Neural progenitor cell (in vitro differentiated cells): ENCODE results near the gene AGBL4. TPM values are rescaled to one million over a fixed set of nuclear protein-coding genes. Genes with fewer than 3 reads are reported as not detected.

ENCODE experiments used
- DNase-seq: peaks from one replicate; pipeline ENCODE4 v3.0.0-alpha.2; 2016; ENCODE audit warnings: low spot score
- H2AFZ ChIP-seq: fragments of 200-600 bp; sonication (generic); replicated peaks from 2 replicates; pipeline ENCODE4 v1.6.1; 2016; ENCODE audit warnings: antibody characterized with exemption
- H3F3A ChIP-seq: fragments of 200-600 bp; sonication (generic); 2 replicates; pipeline ENCODE4 v1.6.1; 2016; ENCODE audit warnings: antibody characterized with exemption, low read depth
- H3K27ac ChIP-seq: fragments of 200-600 bp; sonication (generic); 2 replicates; pipeline ENCODE4 v1.5.1; 2016; ENCODE audit warnings: mild to moderate bottlenecking
- H3K27me3 ChIP-seq: fragments of 200-600 bp; sonication (generic); 2 replicates; pipeline ENCODE4 v1.6.1; 2016; ENCODE audit warnings: mild to moderate bottlenecking, moderate library complexity
- H3K36me3 ChIP-seq: fragments of 200-600 bp; sonication (generic); 2 replicates; pipeline ENCODE4 v1.5.1; 2016
- H3K4me1 ChIP-seq: fragments of 200-600 bp; sonication (generic); 2 replicates; pipeline ENCODE4 v1.6.1; 2016; ENCODE audit warnings: mixed run types
- H3K4me2 ChIP-seq: fragments of 200-600 bp; sonication (generic); 2 replicates; pipeline ENCODE4 v1.6.1; 2016
- H3K4me3 ChIP-seq: fragments of 200-600 bp; sonication (generic); 2 replicates; pipeline ENCODE4 v1.5.1; 2016
- H3K79me2 ChIP-seq: fragments of 200-600 bp; sonication (generic); 2 replicates; pipeline ENCODE4 v1.6.1; 2016; ENCODE audit warnings: low read depth
- H3K9ac ChIP-seq: fragments of 200-600 bp; sonication (generic); 2 replicates; pipeline ENCODE4 v1.6.1; 2016
- H3K9me3 ChIP-seq: fragments of 200-600 bp; sonication (generic); 2 replicates; pipeline ENCODE4 v1.5.1; 2016; ENCODE audit warnings: low read depth
- H4K20me1 ChIP-seq: fragments of 200-600 bp; sonication (generic); 2 replicates; pipeline ENCODE4 v1.6.1; 2016; ENCODE audit warnings: low read depth
- H3K27ac Mint-ChIP-seq: 3 replicates; pipeline ENCODE4 v1.8.0; 2021; ENCODE audit warnings: mixed read lengths
- H3K27me3 Mint-ChIP-seq: 2 replicates; pipeline ENCODE4 v1.8.0; 2022; ENCODE audit warnings: low read depth, mild to moderate bottlenecking, inconsistent platforms, moderate library complexity, mixed read lengths; ENCODE audit not compliant: insufficient read depth
- H3K36me3 Mint-ChIP-seq: 3 replicates; pipeline ENCODE4 v1.8.0; 2021; ENCODE audit warnings: mixed read lengths
- H3K4me1 Mint-ChIP-seq: 3 replicates; pipeline ENCODE4 v1.8.0; 2021; ENCODE audit warnings: mixed read lengths
- H3K4me3 Mint-ChIP-seq: 3 replicates; pipeline ENCODE4 v1.8.0; 2021; ENCODE audit warnings: mild to moderate bottlenecking, moderate library complexity, mixed read lengths
- H3K9me3 Mint-ChIP-seq: 3 replicates; pipeline ENCODE4 v1.8.0; 2020; ENCODE audit warnings: mixed read lengths
- EZH2 ChIP-seq: fragments of 200-600 bp; sonication (generic); IDR thresholded peaks from 2 replicates; pipeline ENCODE4 v1.6.1; 2017; ENCODE audit warnings: antibody characterized with exemption, mild to moderate bottlenecking, moderate library complexity
- EZH2phosphoT487 ChIP-seq: fragments of 200-600 bp; sonication (generic); IDR thresholded peaks from 2 replicates; pipeline ENCODE4 v1.6.1; 2017; ENCODE audit warnings: antibody characterized with exemption
- total RNA-seq: library from RNA; depleted of rRNA; stranded (reverse); fragments of >200 nt; gene quantifications from 2 replicates; pipeline ENCODE4 v1.2.3, GENCODE V29; 2015; ENCODE audit warnings: low replicate concordance
- TF ChIP-seq, protein P1 (sequence below): fragments of 200-600 bp; sonication (generic); IDR thresholded peaks from 2 replicates; pipeline ENCODE4 v1.5.1; 2017; ENCODE audit warnings: antibody characterized with exemption, mild to moderate bottlenecking

AGBL4 gene
- total RNA-seq, 1 donor from 2014 or later: 1.5 TPM

DNA sequence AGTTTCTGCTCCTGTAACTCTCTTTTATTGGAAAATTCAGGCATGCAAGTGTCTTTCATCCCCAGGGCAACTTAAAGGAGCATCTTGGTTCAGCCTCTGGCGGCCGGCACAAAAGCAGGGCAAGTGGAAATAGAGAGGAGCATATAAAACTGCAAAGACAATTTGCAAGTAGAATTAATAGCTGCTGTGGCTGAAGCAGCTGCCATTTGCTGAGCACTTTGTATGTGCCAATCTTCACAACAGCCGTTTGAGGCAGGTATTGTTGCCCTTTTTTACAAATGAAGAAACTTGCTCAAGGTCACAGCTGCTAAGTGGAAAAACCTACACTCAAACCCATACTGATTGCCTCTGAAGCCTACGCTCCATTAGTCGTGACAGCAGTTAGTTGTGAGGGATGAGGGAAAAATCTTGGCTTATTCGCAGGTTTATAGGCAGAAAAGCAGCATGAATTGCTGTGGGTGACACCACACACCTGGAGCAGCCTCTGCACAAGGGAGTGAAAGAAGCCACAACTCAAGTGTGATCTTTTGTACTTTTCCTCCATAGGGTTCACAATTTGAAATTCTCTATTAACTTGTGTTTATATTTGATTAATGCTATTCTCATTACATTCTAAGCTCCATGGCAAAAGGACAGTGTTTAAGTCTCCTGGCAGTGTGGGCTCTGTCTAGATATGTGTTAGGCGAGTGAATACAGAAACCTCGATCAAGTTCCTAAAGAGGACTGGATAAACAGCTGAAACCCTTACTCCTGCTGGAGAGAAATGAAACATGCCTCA, 1148.0 kb downstream of the AGBL4 start:
- Histone ChIP-seq H3K36me3 (no peaks in the 10 kb centered on the region), H4K20me1 (no peaks in the 10 kb centered on the region), H3K4me3 (no peak overlapping the region), H3F3A (no peaks in the 10 kb centered on the region), H3K9ac (no peak overlapping the region), H3K27ac (no peak overlapping the region), H3K9me3 (no peaks in the 10 kb centered on the region), H3K4me1 (peaks cover 21% of the 10 kb centered on the region), H3K27me3 (no peaks in the 10 kb centered on the region), H2AFZ (no peak overlapping the region), H3K4me2 (no peak overlapping the region), H3K79me2 (no peaks in the 10 kb centered on the region)
- Mint-ChIP-seq H3K9me3 (no peaks in the 10 kb centered on the region), H3K36me3 (no peaks in the 10 kb centered on the region), H3K27me3 (peaks cover 2% of the 10 kb centered on the region), H3K4me1 (peaks cover 10% of the 10 kb centered on the region), H3K4me3 (no peak overlapping the region), H3K27ac (no peak overlapping the region)
- DNase-seq: no peak
- no peak for TF ChIP-seq EZH2
- TF ChIP-seq EZH2phosphoT487: no peak
- TF ChIP-seq, protein P1, sequence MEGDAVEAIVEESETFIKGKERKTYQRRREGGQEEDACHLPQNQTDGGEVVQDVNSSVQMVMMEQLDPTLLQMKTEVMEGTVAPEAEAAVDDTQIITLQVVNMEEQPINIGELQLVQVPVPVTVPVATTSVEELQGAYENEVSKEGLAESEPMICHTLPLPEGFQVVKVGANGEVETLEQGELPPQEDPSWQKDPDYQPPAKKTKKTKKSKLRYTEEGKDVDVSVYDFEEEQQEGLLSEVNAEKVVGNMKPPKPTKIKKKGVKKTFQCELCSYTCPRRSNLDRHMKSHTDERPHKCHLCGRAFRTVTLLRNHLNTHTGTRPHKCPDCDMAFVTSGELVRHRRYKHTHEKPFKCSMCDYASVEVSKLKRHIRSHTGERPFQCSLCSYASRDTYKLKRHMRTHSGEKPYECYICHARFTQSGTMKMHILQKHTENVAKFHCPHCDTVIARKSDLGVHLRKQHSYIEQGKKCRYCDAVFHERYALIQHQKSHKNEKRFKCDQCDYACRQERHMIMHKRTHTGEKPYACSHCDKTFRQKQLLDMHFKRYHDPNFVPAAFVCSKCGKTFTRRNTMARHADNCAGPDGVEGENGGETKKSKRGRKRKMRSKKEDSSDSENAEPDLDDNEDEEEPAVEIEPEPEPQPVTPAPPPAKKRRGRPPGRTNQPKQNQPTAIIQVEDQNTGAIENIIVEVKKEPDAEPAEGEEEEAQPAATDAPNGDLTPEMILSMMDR: no peak

DNA sequence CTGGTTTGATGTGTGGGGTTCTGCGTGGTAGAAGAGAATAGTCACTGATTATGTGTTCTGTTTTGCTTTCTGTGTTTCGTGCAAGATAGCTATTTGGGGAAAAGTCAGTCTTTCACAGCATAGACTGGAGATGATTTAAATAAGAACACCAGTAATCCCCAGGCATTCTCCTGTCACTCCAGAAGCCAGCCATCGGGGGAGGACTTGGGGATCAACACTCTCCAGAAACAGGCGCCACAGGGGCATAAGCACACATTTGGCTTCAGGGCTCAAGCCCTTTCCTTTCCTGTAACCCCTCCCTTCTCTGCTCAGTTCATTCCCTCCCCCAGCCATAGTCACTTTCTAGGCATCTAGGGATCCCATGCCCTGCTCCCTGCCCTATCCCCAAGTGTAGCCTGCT, 1149.8 kb downstream of the AGBL4 start:
- Histone ChIP-seq H4K20me1 (no peaks in the 10 kb centered on the region), H2AFZ (peak overlapping the region; percentile 32), H3K9ac (no peak overlapping the region), H3K4me1 (peaks cover 21% of the 10 kb centered on the region), H3K9me3 (no peaks in the 10 kb centered on the region), H3K36me3 (no peaks in the 10 kb centered on the region), H3K4me2 (peak overlapping the region; percentile 20), H3K4me3 (no peak overlapping the region), H3K27me3 (no peaks in the 10 kb centered on the region), H3K79me2 (no peaks in the 10 kb centered on the region), H3F3A (no peaks in the 10 kb centered on the region), H3K27ac (no peak overlapping the region)
- H3K27me3 Mint-ChIP-seq: peaks cover 2% of the 10 kb centered on the region
- no peaks in the 10 kb centered on the region for H3K36me3 Mint-ChIP-seq
- H3K27ac Mint-ChIP-seq: no peak overlapping the region
- TF ChIP-seq EZH2 (no peak), EZH2phosphoT487 (no peak)
- TF ChIP-seq, protein P1: no peak
- DNase-seq: peak; percentile 46
- H3K4me3 Mint-ChIP-seq: no peak overlapping the region
- peaks cover 10% of the 10 kb centered on the region for H3K4me1 Mint-ChIP-seq
- H3K9me3 Mint-ChIP-seq: no peaks in the 10 kb centered on the region

DNA sequence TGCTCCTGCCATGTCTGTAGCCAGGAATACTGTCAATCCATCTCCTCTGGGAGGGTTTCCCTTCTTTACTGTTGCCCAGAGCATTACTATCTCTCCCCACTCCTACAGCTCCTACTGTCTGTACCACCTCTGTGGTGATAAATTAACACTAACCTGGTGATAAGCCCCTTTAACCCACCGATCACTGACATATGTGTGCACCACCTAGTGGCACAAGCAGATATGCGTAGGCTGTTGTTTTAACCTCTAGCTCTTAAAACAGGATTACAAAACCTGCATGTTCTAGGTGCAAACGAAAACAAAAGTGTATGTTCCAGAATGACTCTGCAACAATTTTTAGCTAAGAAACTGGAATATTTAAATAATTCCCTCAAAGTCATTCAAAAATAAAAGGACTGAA, 1153.2 kb downstream of the AGBL4 start:
- Histone ChIP-seq H3F3A (no peaks in the 10 kb centered on the region), H3K36me3 (no peaks in the 10 kb centered on the region), H2AFZ (no peak overlapping the region), H3K9me3 (no peaks in the 10 kb centered on the region), H3K9ac (no peak overlapping the region), H3K27ac (no peak overlapping the region), H3K79me2 (no peaks in the 10 kb centered on the region), H3K4me1 (peaks cover 15% of the 10 kb centered on the region), H3K27me3 (no peaks in the 10 kb centered on the region), H3K4me2 (no peak overlapping the region), H4K20me1 (no peaks in the 10 kb centered on the region), H3K4me3 (no peak overlapping the region)
- Mint-ChIP-seq H3K27me3 (peaks cover 2% of the 10 kb centered on the region), H3K9me3 (no peaks in the 10 kb centered on the region), H3K4me3 (no peak overlapping the region), H3K27ac (no peak overlapping the region), H3K4me1 (peaks cover 4% of the 10 kb centered on the region), H3K36me3 (no peaks in the 10 kb centered on the region)
- peak; percentile 51 for DNase-seq
- TF ChIP-seq EZH2 (no peak), EZH2phosphoT487 (no peak)
- TF ChIP-seq, protein P1: peak; percentile 74
